CD4-positive, alpha-beta T cell treated with Interleukin-2 at 100 ng/mL for 4 hours (primary cell): Measurements from ENCODE around the gene ZNF697.

Source experiments
- DNase-seq: peaks from one replicate; pipeline ENCODE4 v3.0.0-alpha.2; 2020; ENCODE audit warnings: low spot score

ZNF697 gene

GRCh38 chr1:119662034-119662437 lies 14.0 kb upstream of the ZNF697 start:
- DNase-seq = no peak

GRCh38 chr1:119660253-119661083 lies 12.4 kb upstream of the ZNF697 start:
- DNase-seq = no peak

GRCh38 chr1:119659628-119660027 lies 11.6 kb upstream of the ZNF697 start:
- DNase-seq = no peak

- no peak for DNase-seq
Observed at GRCh38 chr1:119656410-119656955, 8.4 kb upstream of the ZNF697 start.

GRCh38 chr1:119655154-119655553 lies 7.1 kb upstream of the ZNF697 start:
- DNase-seq = no peak

GRCh38 chr1:119653839-119654170 lies 5.7 kb upstream of the ZNF697 start:
- DNase-seq = no peak

- no peak for DNase-seq
Observed at GRCh38 chr1:119653135-119653838, 5.2 kb upstream of the ZNF697 start.

- DNase-seq = no peak
Observed at GRCh38 chr1:119652587-119652986, 4.5 kb upstream of the ZNF697 start.

- no peak for DNase-seq
Observed at GRCh38 chr1:119651641-119652040, 3.6 kb upstream of the ZNF697 start.

GRCh38 chr1:119651133-119651532 lies 3.1 kb upstream of the ZNF697 start:
- DNase-seq = no peak

GRCh38 chr1:119648620-119649004 lies 546 bp upstream of the ZNF697 start:
- DNase-seq = no peak

- no peak for DNase-seq
Observed at GRCh38 chr1:119647228-119647733, 785 bp downstream of the ZNF697 start.

GRCh38 chr1:119646521-119647227 lies 1.4 kb downstream of the ZNF697 start:
- DNase-seq = no peak

- no peak for DNase-seq
Observed at GRCh38 chr1:119639109-119639508, 9.0 kb downstream of the ZNF697 start.

- DNase-seq = no peak
Observed at GRCh38 chr1:119637710-119638109, 10.4 kb downstream of the ZNF697 start.

- no peak for DNase-seq
Observed at GRCh38 chr1:119636491-119637089, 11.5 kb downstream of the ZNF697 start.

- no peak for DNase-seq
Observed at GRCh38 chr1:119635811-119636390, 12.2 kb downstream of the ZNF697 start.

GRCh38 chr1:119634016-119634415 lies 14.1 kb downstream of the ZNF697 start:
- DNase-seq = no peak

- no peak for DNase-seq
Observed at GRCh38 chr1:119633575-119633974, 14.5 kb downstream of the ZNF697 start.

GRCh38 chr1:119632841-119633240 lies 15.2 kb downstream of the ZNF697 start:
- DNase-seq = no peak

- DNase-seq = no peak
Observed at GRCh38 chr1:119632103-119632490, 16.0 kb downstream of the ZNF697 start.
